K562 (cell line): Measurements from ENCODE around the gene LIMCH1.

ENCODE experiments used
- CEBPZ ChIP-seq: fragments of 150-350 bp; IDR thresholded peaks from 2 replicates; pipeline ENCODE4 v1.6.1; 2014; ENCODE audit warnings: low read depth, mild to moderate bottlenecking, low read length, borderline replicate concordance
- CREBBP ChIP-seq: IDR thresholded peaks from one replicate; pipeline ENCODE4 v1.6.1; 2012; ENCODE audit warnings: low read depth, mild to moderate bottlenecking, control low read depth, inconsistent platforms, low read length
- GABPA ChIP-seq: fragments of 200-800 bp; sonication (Bioruptor generic); conservative IDR thresholded peaks from 2 replicates; pipeline ENCODE4 v1.6.1; 2016; ENCODE audit warnings: low read depth, missing genetic modification characterization, missing compliant biosample characterization
- POLR2A ChIP-seq: fragments of 450-650 bp; conservative IDR thresholded peaks from 2 replicates; pipeline ENCODE4 v1.6.1; 2016
- TARDBP ChIP-seq: fragments of 450-650 bp; IDR thresholded peaks from 2 replicates; pipeline ENCODE4 v1.6.1; 2016

GRCh38 chr4:41548305-41548880, 10.4 kb downstream of the LIMCH1 start:
- TF ChIP-seq POLR2A (no peak), CEBPZ (no peak), CREBBP (no peak), GABPA (no peak), TARDBP (no peak)
